NCI-H2227 treated with DMSO at 0.1 percent for 48 hours (cell line): ENCODE results near the gene LPO.

Experiments
- DNase-seq: peaks from one replicate; lab custom pipeline; 2025; lab: John Stamatoyannopoulos, UW

The LPO gene

GRCh38 chr17:58277802-58278595, 39.6 kb downstream of the LPO start:
- DNase-seq = no peak

- no peak for DNase-seq
Measured at GRCh38 chr17:58278661-58279015, 40.3 kb downstream of the LPO start.

- no peak for DNase-seq
Measured at GRCh38 chr17:58279016-58279711, 40.8 kb downstream of the LPO start.

DNA sequence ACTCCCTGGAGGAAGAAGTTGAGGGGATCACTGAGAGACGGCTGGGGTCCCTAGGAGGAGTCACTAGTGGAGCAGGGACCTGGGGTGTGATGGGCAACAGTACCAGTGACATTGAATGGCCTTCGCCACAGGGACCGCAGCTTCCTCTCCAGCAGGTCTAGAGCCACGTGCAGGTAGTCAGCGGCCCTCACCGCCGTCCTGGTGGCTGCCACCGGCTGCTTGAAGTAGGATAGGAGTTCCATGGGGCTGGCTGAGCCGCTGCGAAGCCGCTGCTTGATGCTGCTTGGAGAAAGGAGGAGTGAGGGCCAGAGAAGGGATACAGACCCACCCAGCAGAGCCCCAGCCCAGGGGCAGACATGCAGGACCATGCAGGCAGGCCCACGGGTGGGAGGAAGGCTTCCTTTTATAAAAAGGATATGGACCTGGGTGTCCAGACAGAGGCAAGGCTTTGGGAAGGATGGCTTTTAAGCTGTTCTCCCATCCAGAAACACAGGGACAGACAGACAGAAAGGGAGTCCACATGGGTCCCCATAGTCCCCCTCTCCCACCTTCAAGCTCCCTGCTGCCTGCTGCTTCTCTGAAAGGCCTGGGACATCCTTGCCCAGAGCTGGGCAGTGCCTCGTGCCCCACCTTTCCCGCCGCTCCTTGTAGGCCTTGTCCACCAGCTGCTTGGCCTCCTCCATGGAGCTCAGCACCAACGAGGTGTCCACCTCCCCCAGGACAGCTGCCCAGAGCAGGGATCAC, 41.5 kb downstream of the LPO start:
- DNase-seq = no peak

- no peak for DNase-seq
Measured at GRCh38 chr17:58280480-58281217, 42.3 kb downstream of the LPO start, which contains the start of gene MPO. MPO (minus strand) TSS chr17:58280935; CDS start chr17:58280758, 177 bp downstream.

- DNase-seq = no peak
Measured at GRCh38 chr17:58281511-58282011, 43.2 kb downstream of the LPO start.

DNA sequence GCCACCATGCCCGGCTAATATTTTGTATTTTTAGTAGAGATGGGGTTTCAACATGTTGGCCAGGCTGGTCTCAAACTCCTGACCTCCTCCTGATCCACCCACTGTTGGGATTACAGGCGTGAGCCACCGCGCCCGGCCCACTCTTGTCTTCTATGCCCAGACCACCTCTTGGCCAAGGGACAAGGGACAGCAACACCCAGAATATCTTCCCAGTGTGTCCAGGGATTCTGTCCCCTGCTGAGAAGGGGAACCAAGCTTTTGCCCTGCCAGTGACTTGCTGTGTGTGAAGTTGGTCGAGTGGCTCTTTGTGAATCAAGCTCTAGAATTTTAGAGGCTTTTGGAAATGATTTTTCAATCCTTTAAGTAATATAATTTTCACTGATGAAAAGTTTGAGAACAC, 44.1 kb downstream of the LPO start:
- no peak for DNase-seq

- DNase-seq = no peak
Measured at GRCh38 chr17:58283674-58284612, 45.6 kb downstream of the LPO start.

GRCh38 chr17:58284613-58285421, 46.4 kb downstream of the LPO start:
- no peak for DNase-seq

DNA sequence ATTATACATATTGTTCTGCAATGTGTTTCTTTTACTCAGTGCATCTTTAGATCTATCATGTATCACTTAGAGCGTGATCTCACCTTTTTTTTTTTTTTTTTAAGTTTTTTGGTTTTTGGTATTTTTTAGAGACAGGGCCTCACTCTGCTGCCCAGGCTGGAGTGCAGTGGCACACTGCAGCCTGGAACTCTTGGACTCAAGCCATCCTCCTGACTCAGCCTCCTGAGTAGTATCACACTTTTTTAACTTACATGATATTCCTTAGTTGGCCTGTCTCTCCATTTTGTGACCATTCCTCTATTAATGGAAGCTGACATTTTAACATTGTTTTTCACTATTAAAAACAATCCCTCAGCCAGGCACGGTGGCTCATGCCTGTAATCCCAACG, 47.0 kb downstream of the LPO start:
- no peak for DNase-seq

- no peak for DNase-seq
Measured at GRCh38 chr17:58289869-58290268, 51.5 kb downstream of the LPO start.

GRCh38 chr17:58291246-58291645, 52.9 kb downstream of the LPO start:
- no peak for DNase-seq

DNA sequence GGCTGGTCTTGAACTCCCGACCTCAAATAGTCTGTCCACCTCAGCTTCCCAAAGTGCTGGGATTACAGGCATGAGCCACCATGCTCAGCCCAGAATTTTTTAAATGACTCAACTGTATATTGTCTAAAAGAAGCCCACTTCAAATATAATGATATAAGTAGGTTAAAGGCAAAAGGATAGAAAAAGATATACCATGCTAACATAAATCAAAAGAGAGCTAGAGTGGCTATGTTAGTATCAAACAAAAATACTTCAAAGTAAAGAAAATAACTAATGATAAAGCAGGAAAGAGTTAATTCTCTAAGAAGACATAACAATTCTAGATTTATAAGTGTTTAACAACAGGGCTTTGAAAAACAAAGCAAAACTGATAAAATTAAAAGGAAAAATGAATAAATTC, 55.6 kb downstream of the LPO start:
- no peak for DNase-seq

- DNase-seq = no peak
Measured at GRCh38 chr17:58300336-58300735, 62.0 kb downstream of the LPO start.

- no peak for DNase-seq
Measured at GRCh38 chr17:58301504-58302150, 63.2 kb downstream of the LPO start.

- DNase-seq = no peak
Measured at GRCh38 chr17:58302171-58302918, 64.0 kb downstream of the LPO start.

DNA sequence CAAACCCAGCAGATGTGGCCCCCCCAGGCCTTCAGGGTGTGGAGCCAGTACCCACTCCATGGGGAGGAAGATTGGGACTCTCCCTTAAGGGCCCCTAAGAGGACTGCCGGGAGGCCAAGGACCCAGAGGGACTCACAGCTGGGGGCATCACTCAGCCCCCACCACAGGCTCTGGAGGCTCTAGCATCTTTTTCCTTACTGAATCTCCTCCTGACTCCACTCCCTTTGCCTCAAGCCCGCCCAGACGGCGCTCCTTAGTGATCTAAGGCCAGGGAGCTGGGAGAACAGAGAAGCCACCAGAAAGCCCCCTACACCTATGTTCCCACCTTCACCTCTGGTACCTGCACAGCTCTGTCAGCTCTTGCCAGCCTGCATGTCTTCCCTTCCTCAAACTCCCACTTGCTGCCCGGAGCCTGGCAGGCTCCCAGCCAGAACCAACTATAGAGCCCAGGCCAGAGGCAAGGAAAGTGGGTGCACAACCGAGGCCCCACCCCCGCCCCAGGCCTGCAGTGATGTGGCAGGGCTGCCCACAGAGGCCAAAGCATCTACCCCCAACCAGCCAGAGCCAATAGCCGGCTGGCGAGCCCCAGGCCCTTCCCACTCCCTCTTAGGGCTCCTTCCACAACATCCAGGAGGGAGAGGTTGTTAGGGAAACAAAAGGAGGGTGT, 64.7 kb downstream of the LPO start:
- no peak for DNase-seq
